Stromal cell of bone marrow (primary cell): ENCODE results near the gene TCF12.
"Not testable (repeated sequence)": the region's sequence is repeated elsewhere in the genome, so short reads cannot be mapped to it uniquely, and the experiment has no call there.

Experiments
- DNase-seq: peaks from one replicate; pipeline ENCODE4 v3.0.0-alpha.2; 2012; ENCODE audit warnings: low read depth

Gene TCF12

GRCh38 chr15:57138349-57138788 lies 219.9 kb downstream of the TCF12 start:
- peak; percentile 37 for DNase-seq

GRCh38 chr15:57143511-57144078 lies 225.2 kb downstream of the TCF12 start:
- no peak for DNase-seq

- no peak for DNase-seq
These were observed 226.0 kb downstream of the TCF12 start for GRCh38 chr15:57144448-57144847.

- peak; percentile 74 for DNase-seq
These were observed 228.2 kb downstream of the TCF12 start for GRCh38 chr15:57146506-57147201.

GRCh38 chr15:57147621-57148020 lies 229.2 kb downstream of the TCF12 start:
- DNase-seq: no peak

GRCh38 chr15:57148262-57148661 lies 229.8 kb downstream of the TCF12 start:
- DNase-seq: no peak

GRCh38 chr15:57149196-57149595 lies 230.8 kb downstream of the TCF12 start:
- no peak for DNase-seq

- DNase-seq: no peak
These were observed 231.8 kb downstream of the TCF12 start for GRCh38 chr15:57150066-57150865.

GRCh38 chr15:57150866-57151203 lies 232.4 kb downstream of the TCF12 start:
- not testable (repeated sequence) for DNase-seq

- no peak for DNase-seq
These were observed 233.7 kb downstream of the TCF12 start for GRCh38 chr15:57152133-57152532.

- DNase-seq: no peak
These were observed 234.5 kb downstream of the TCF12 start for GRCh38 chr15:57152666-57153539.

GRCh38 chr15:57156210-57156884 lies 237.9 kb downstream of the TCF12 start:
- DNase-seq: no peak

- peak; percentile 43 for DNase-seq
These were observed 240.1 kb downstream of the TCF12 start for GRCh38 chr15:57158589-57158988.

- no peak for DNase-seq
These were observed 240.7 kb downstream of the TCF12 start for GRCh38 chr15:57158997-57159668.

- no peak for DNase-seq
These were observed 241.3 kb downstream of the TCF12 start for GRCh38 chr15:57159767-57160166.

- no peak for DNase-seq
These were observed 242.5 kb downstream of the TCF12 start for GRCh38 chr15:57160823-57161560.

GRCh38 chr15:57164251-57164650 lies 245.8 kb downstream of the TCF12 start:
- not testable (repeated sequence) for DNase-seq

GRCh38 chr15:57165992-57166391 lies 247.5 kb downstream of the TCF12 start:
- DNase-seq: no peak

GRCh38 chr15:57167821-57168395 lies 249.5 kb downstream of the TCF12 start:
- no peak for DNase-seq

- no peak for DNase-seq
These were observed 251.2 kb downstream of the TCF12 start for GRCh38 chr15:57169643-57170042.
